Measurements from ENCODE around the gene RREB1. TPM values are rescaled to one million over a fixed set of nuclear protein-coding genes. Genes with fewer than 3 reads are reported as not detected.

Gene RREB1
- total RNA-seq, 2 donors from 2014 or later = 34.7 to 48.1 TPM

DNA sequence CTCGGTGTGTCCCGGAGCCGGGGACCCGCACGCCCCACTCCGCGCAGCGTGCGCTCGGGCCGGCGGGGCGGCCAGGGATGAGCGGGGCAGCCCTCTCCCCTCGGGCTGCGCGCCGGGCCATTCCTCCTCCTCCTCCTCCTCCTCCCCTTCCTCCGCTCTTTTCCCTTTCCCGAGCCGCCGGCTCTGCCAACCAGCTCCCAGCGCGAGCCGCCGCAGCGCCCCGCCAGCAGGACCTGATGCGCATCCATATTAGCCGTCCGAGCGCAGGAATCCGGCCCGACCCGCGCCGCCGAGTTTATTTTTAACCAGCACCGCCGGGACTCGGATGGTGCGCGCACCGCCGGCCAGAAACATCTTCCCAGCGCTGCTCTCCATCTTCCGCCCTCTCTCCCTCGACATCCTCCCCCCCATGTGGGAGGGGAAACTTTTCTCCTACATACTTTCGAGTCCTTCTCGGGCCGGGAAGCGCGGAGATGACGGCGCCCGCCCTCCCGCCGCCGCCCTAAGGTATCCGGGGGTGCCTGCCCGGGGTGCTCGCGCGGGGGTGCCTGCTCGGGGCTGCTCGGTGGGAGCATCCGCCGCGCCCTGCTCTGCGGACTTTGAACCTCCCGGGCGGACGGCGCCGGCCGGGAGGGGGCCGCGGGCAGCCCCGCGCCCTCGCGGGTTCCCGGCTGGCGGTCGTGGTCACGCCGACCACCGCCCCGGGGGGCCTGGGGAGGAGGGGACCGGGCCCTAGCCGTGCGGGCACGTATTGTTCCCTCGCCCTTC lies 619 bp downstream of the RREB1 start:
- H3K4me1 Mint-ChIP-seq = peaks cover 32% of the 10 kb centered on the region

DNA sequence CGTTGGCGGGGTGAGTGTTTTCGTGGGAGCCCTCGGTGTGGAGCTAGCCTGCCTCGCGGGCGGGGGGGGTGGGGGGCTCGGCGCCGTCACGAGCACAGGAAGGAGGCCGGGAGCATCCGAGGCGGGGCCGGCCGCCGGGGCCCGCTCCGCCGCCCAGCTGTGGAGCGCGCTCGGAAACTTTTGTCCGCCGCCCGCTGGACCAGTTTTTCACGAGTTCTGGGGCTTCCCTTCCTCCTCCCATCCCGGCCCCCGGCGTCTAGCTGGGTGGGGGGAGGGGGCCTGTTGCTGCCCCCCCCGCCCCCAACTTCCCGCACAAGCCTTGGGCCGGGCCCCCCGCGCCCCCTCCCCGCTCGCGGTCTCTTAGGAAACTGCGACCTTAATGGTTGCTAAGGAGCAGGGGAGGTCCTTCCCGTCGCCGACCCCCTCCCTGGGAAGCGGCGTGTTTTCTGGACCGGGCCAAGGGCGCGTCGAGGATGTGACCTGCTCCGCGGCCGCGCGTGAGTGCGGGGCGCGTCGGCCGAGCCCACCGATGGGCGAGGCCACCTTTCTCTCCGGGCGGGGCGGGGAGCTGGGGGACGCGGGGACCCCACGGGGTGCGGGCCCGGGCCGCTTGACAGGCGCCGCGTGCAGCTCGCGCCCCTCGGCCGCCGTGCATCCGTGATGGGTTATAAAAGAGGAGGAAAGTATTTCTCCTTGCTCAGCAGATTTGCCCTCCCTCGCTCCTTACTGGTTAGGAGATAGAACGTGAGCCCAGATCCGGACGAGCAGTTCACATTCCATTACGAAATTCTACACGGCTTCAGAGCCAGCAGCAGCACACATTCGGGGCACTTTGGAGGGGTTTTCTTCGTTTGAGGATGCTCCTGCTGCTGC lies 1.4 kb downstream of the RREB1 start:
- peak overlapping the region; percentile 89 for H3K4me3 Mint-ChIP-seq
- peak in 2 of 3 donors; percentile 22 to 29 for DNase-seq
- H3K4me1 Mint-ChIP-seq = peaks cover 38% of the 10 kb centered on the region
- peak; percentile 9 for ATAC-seq
- no peaks in the 10 kb centered on the region for H3K27me3 Mint-ChIP-seq
- peak overlapping the region; percentile 85 for H3K27ac Mint-ChIP-seq
- no peaks in the 10 kb centered on the region for H3K9me3 ChIP-seq (ENCODE audit: control insufficient read depth, low read length, poor library complexity, severe bottlenecking)
- H3K36me3 Mint-ChIP-seq (ENCODE audit: low read depth) = no peaks in the 10 kb centered on the region

More for the DNA sequence above, 619 bp downstream of the RREB1 start:
- no peaks in the 10 kb centered on the region for H3K9me3 ChIP-seq (ENCODE audit: control insufficient read depth, low read length, poor library complexity, severe bottlenecking)
- Mint-ChIP-seq H3K27ac (peak overlapping the region; percentile 85), H3K27me3 (no peaks in the 10 kb centered on the region), H3K36me3 (ENCODE audit: low read depth) (no peaks in the 10 kb centered on the region), H3K4me3 (peak overlapping the region; percentile 97)
- peak; percentile 26 for ATAC-seq
- DNase-seq = peak; percentile 20 to 32 (median 28)

DNA sequence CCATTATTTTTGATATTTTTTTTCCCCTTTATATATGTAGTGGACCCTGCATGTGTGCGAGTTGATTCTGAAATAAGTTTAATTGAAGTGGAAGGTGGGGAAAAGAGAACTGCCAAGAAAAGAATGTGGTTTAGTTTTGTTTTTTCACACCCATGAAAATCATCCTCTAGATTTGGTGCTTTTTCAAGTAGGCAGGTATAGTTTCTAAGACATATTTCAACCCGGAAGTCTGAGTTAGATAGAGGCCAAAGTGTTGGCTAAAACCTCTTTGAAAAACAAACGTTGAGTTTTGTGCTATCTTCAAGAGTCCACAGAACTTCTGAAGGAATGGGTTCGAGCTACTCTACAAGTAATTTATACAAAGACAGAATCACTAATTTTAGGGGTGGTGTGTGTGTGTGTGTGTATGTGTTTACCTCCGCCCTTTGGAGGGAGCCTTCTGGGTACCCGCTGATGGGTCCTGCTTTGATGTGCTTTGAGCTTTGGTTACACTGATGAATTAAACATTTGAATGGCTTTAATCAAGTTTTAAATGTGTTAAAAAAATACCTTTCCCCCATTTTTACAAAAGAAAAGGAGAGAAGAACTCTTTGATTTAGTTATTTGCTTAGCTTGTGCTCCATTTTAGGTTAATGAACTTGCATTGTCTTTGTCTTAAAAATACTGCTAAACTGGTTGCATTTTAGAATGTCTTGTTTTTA lies 2.5 kb downstream of the RREB1 start:
- Mint-ChIP-seq H3K27ac (peak overlapping the region; percentile 84), H3K4me3 (peak overlapping the region; percentile 89), H3K27me3 (no peaks in the 10 kb centered on the region), H3K36me3 (ENCODE audit: low read depth) (no peaks in the 10 kb centered on the region), H3K4me1 (peaks cover 38% of the 10 kb centered on the region)
- DNase-seq (no peak), ATAC-seq (no peak)
- no peaks in the 10 kb centered on the region for H3K9me3 ChIP-seq (ENCODE audit: control insufficient read depth, low read length, poor library complexity, severe bottlenecking)

DNA sequence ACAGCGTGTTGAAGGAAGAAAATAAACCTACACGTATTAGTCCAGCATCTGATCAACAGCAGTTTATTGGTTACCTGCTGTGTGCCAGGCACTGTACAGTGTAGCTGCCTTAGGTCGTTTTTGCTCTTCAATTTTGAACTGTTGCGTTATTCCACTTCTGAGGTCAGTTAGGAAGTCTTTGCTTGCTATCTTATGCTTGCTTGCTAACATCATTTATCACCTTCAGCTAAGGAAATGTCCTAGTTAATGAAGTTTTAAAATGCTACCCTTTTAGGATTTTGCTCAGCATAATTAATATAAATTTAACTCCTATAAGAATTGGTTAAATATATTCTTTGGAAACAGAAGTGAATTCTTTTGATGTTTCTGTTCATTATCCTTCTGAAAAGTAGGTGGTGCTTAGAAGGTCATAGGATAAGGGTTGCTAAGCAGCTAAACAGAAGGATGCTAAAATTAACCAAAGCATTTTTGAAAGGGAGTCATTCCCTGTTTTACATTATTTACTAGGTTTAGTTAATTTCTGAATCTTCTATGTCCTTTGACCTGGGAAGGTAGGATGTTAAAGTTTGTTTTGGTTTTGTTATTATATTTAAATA lies 3.4 kb downstream of the RREB1 start:
- H3K4me3 Mint-ChIP-seq = no peak overlapping the region
- no peak for DNase-seq
- H3K9me3 ChIP-seq (ENCODE audit: control insufficient read depth, low read length, poor library complexity, severe bottlenecking) = no peaks in the 10 kb centered on the region
- H3K27me3 Mint-ChIP-seq = no peaks in the 10 kb centered on the region
- ATAC-seq = no peak
- H3K36me3 Mint-ChIP-seq (ENCODE audit: low read depth) = no peaks in the 10 kb centered on the region
- H3K4me1 Mint-ChIP-seq = peaks cover 45% of the 10 kb centered on the region
- peak overlapping the region; percentile 95 for H3K27ac Mint-ChIP-seq

DNA sequence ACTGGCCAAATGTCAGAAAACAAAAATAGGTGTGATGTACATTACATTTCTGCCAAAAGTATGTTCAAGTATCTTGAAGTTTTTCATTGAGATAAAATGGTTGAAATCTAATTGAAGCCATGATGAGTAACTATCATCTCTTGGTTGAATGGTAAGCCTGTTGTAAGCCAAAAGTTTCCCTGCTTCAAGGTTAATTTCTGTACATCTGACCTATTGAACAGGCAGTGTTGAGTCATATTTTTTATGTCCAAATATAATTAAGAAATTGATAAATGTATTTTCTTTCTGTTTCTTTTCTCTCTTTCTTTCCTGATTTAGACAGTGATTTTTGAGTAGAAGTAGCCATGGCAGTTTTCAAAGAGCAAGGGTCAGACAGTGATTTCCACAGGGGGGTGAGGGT lies 4.4 kb downstream of the RREB1 start:
- Mint-ChIP-seq H3K4me3 (peak overlapping the region; percentile 83), H3K4me1 (peaks cover 41% of the 10 kb centered on the region), H3K27ac (peak overlapping the region; percentile 95), H3K36me3 (ENCODE audit: low read depth) (no peaks in the 10 kb centered on the region), H3K27me3 (no peaks in the 10 kb centered on the region)
- ATAC-seq (no peak), DNase-seq (no peak)
- no peaks in the 10 kb centered on the region for H3K9me3 ChIP-seq (ENCODE audit: control insufficient read depth, low read length, poor library complexity, severe bottlenecking)

DNA sequence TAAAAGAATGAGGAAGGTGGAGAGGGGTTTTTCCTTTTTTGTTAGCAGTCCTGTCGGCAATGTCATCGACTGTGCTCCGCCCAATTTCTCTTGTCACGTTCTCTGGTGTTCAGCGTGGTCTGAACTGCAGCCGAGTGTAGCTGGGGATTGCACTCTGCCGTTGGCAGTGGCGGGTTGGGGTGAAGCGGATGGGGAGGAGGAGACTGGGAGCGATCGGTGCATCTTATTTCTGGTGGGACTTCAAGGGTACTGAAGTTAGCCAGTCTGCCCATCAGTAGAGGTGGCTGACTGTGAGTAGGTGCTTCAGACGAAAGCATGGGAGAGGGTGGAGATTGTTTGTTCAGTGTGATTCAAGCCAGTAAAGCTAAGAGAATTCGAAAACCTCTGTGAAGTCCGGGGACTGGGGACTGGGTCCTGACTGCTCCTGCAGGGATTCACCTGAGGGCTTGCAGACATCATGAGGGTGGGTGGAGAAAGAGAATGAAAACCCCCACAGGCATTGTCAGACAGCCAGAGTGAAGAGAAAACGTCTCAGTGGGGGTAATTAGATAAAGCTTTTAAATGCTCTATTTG lies 5.1 kb downstream of the RREB1 start:
- Mint-ChIP-seq H3K27me3 (no peaks in the 10 kb centered on the region), H3K36me3 (ENCODE audit: low read depth) (no peaks in the 10 kb centered on the region), H3K4me3 (peak overlapping the region; percentile 83), H3K4me1 (peaks cover 43% of the 10 kb centered on the region), H3K27ac (peak overlapping the region; percentile 95)
- no peaks in the 10 kb centered on the region for H3K9me3 ChIP-seq (ENCODE audit: control insufficient read depth, low read length, poor library complexity, severe bottlenecking)
- peak; percentile 57 for ATAC-seq
- no peak for DNase-seq

DNA sequence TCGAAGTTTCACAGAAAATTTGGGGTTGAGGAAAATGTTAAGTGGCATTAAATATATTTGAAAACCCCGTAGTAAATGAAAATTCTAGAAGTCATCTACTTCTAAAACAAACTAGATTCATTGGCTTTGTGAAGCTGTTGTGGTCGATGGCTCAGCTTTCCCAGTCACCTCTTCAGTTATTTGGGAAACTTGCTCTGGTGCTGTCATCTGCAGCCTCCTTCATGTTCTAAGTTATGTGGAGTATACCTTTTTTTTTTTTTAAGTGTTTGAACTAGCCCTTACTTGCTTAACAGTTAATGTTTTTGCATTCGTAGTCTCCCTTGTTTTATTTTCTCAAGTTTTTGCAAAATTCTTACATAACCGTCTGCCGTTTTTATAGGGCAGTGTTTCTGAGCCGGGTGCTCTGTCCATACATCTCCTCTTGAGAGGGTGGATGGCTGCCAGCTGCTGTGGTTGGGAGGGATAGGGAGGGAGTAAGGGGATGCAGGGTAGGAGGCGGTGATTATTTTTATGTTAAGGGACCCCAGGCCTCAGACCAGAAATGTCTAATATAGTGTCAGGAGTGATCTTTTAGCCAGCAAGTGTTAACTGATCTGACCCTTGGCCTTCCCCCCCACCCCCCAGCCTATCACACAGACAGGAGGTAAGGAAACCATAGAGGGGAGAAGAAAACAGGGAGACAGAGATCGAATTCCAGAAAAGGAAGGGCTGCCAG lies 7.1 kb downstream of the RREB1 start:
- H3K9me3 ChIP-seq (ENCODE audit: control insufficient read depth, low read length, poor library complexity, severe bottlenecking) = no peaks in the 10 kb centered on the region
- Mint-ChIP-seq H3K4me1 (peaks cover 51% of the 10 kb centered on the region), H3K27ac (peak overlapping the region; percentile 66), H3K36me3 (ENCODE audit: low read depth) (no peaks in the 10 kb centered on the region), H3K27me3 (no peaks in the 10 kb centered on the region), H3K4me3 (no peak overlapping the region)
- no peak for DNase-seq
- ATAC-seq = no peak

DNA sequence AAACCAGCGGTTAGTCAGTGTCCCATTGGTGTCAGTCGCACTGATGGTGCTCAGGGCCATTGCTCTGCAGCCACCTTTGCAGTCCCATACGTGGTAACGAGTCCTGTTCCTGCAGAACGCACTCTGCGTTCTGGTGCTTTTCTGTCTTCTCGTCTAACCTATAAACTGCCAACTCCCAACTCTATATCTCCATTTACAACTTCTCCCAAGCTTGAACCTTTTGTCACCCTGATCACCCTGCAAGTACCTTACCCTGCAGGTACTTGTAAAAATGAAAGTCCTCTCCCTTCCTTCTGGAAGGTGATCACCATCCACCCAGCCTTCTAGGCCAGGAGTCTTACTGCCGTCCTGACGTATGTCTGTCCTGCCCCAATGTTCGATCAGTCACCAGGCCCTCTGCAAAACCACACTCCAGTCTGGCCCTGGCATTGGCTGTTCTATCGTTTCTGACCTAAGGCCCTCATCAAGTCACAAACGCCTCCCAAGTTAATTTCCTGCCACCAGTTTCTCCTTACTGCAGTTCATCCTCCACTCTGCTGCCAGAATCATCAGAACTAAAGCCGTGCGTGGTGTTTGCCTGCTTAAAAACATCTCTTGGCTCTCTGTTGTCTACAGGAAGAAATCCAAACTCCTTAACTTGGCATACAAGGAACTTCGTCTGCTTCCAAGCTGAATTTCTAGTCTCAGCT lies 7.9 kb downstream of the RREB1 start:
- no peaks in the 10 kb centered on the region for H3K9me3 ChIP-seq (ENCODE audit: control insufficient read depth, low read length, poor library complexity, severe bottlenecking)
- Mint-ChIP-seq H3K36me3 (ENCODE audit: low read depth) (no peaks in the 10 kb centered on the region), H3K4me1 (peaks cover 49% of the 10 kb centered on the region), H3K27ac (peak overlapping the region; percentile 66), H3K4me3 (peak overlapping the region; percentile 81), H3K27me3 (no peaks in the 10 kb centered on the region)
- DNase-seq (no peak), ATAC-seq (no peak)

DNA sequence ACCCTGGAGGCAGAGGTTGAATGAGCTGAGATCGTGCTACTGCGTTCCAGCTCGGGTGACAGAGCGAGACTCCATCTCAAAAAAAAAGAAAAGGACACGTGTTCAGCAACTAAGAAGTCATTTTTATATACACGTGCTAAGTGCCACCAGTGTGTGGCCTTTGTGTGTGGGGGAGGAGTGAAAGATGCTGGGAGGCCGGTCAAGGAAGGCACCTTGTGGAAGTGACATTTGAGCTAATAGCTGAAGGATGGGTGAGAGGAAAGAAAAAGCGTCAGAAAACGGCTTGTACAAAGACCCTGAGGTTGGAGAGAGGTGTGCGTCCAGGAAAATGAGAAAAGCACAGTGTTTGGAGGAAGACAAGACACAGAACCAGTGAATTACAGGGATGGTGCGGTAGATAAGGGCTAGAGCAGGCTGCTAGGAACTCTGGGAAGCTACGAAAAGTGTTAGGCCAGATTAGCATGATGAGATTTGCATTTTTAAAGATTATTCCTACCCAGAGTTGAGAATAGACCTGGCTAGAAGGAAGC lies 11.6 kb downstream of the RREB1 start:
- Mint-ChIP-seq H3K27me3 (no peaks in the 10 kb centered on the region), H3K4me1 (peaks cover 40% of the 10 kb centered on the region), H3K27ac (no peak overlapping the region), H3K36me3 (ENCODE audit: low read depth) (no peaks in the 10 kb centered on the region), H3K4me3 (peak overlapping the region; percentile 77)
- DNase-seq = no peak
- H3K9me3 ChIP-seq (ENCODE audit: control insufficient read depth, low read length, poor library complexity, severe bottlenecking) = no peaks in the 10 kb centered on the region
- ATAC-seq = no peak

DNA sequence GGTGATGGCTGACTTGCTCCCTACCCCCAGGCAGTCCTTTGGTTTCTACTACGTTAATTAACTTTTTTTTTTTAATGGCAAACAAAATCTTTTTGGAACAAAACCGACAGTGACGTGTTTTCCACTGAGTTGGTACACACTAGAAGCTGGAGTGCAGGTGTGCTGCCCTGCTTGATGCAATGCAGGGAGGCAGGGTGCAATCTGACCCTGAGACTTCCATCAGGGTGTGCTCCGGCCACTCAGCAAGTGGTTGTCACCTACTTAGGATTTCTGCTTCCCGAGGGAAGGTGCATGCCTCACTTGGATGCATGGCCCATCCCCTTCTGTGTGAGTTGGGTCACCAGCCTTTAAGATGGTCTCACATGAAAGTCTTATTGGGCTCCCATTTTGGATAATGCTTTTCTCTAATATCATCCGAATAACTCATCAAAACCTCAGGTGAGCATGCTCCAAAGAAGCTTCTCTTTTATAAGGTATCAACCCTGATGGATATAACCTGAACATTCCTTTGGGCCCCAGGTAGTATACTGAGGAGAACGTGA lies 14.0 kb downstream of the RREB1 start:
- ATAC-seq = no peak
- H3K27me3 Mint-ChIP-seq = no peaks in the 10 kb centered on the region
- H3K4me1 Mint-ChIP-seq = peaks cover 49% of the 10 kb centered on the region
- no peak overlapping the region for H3K27ac Mint-ChIP-seq
- H3K9me3 ChIP-seq (ENCODE audit: control insufficient read depth, low read length, poor library complexity, severe bottlenecking) = no peaks in the 10 kb centered on the region
- H3K4me3 Mint-ChIP-seq = no peak overlapping the region
- no peak for DNase-seq
- H3K36me3 Mint-ChIP-seq (ENCODE audit: low read depth) = peaks cover 3% of the 10 kb centered on the region

DNA sequence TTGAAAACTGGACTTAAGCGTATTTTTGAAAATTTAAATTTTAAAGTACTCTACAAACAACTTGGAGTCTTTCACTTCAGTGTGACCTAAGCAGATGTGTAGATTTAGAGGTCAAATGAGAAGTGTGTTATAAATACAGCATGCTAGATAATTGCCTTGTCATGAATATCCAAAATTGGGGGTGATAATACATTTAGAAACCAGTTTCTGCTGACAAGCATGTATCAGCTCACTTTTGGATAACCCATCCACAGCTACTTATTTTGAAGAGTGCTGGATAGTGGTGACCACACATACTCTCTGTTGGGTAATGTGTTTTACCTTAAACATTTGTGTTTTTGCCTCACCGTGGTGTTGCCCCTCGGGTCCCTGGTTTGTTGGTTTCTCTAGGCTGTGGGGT lies 14.9 kb downstream of the RREB1 start:
- Mint-ChIP-seq H3K4me3 (no peak overlapping the region), H3K27me3 (no peaks in the 10 kb centered on the region), H3K36me3 (ENCODE audit: low read depth) (peaks cover 5% of the 10 kb centered on the region), H3K27ac (no peak overlapping the region), H3K4me1 (peaks cover 56% of the 10 kb centered on the region)
- ATAC-seq (no peak), DNase-seq (no peak)
- no peaks in the 10 kb centered on the region for H3K9me3 ChIP-seq (ENCODE audit: control insufficient read depth, low read length, poor library complexity, severe bottlenecking)

Measured in T-helper 17 cell (primary cell).